NCI-H524 (cell line): ENCODE data around the gene GGCT.
"Not testable (repeated sequence)": the region's sequence is repeated elsewhere in the genome, so short reads cannot be mapped to it uniquely, and the experiment has no call there.

Source experiments
- DNase-seq, 2 experiments: peaks; one replicate each; lab custom pipeline; 2025; lab: John Stamatoyannopoulos, UW

The GGCT gene

GRCh38 chr7:30515761-30516160, 11.1 kb upstream of the GGCT start:
- no peak for DNase-seq

- no peak for DNase-seq
Observed at GRCh38 chr7:30514776-30515175, 10.1 kb upstream of the GGCT start.

- no peak for DNase-seq
Observed at GRCh38 chr7:30514177-30514576, 9.5 kb upstream of the GGCT start.

- DNase-seq, result no peak
Observed at GRCh38 chr7:30513762-30514161, 9.1 kb upstream of the GGCT start.

GRCh38 chr7:30511973-30512662, 7.5 kb upstream of the GGCT start:
- no peak for DNase-seq

- no peak for DNase-seq
Observed at GRCh38 chr7:30511494-30511893, 6.9 kb upstream of the GGCT start.

GRCh38 chr7:30510124-30511075, 5.8 kb upstream of the GGCT start:
- no peak for DNase-seq

GRCh38 chr7:30509171-30509857, 4.7 kb upstream of the GGCT start:
- DNase-seq, result peak in 1 of 2 experiments; percentile 8

- DNase-seq, result not testable (repeated sequence)
Observed at GRCh38 chr7:30507346-30507900, 2.8 kb upstream of the GGCT start.

- DNase-seq, result no peak
Observed at GRCh38 chr7:30505174-30505697, 607 bp upstream of the GGCT start.

- DNase-seq, result no peak
Observed at GRCh38 chr7:30503274-30504212, 1.1 kb downstream of the GGCT start.

GRCh38 chr7:30502470-30503251, 2.0 kb downstream of the GGCT start:
- DNase-seq, result no peak

- DNase-seq, result no peak
Observed at GRCh38 chr7:30501264-30501663, 3.4 kb downstream of the GGCT start.

- DNase-seq, result no peak
Observed at GRCh38 chr7:30493228-30493627, 11.4 kb downstream of the GGCT start.

- DNase-seq, result no peak
Observed at GRCh38 chr7:30491417-30491816, 13.2 kb downstream of the GGCT start.

GRCh38 chr7:30487371-30487770, 17.3 kb downstream of the GGCT start:
- no peak for DNase-seq

- no peak for DNase-seq
Observed at GRCh38 chr7:30485667-30486066, 19.0 kb downstream of the GGCT start.

- DNase-seq, result not testable (repeated sequence)
Observed at GRCh38 chr7:30481416-30481815, 23.2 kb downstream of the GGCT start.

- no peak for DNase-seq
Observed at GRCh38 chr7:30479202-30480120, 25.2 kb downstream of the GGCT start.
